ENCODE measurements around the gene GRIK1.

DNA sequence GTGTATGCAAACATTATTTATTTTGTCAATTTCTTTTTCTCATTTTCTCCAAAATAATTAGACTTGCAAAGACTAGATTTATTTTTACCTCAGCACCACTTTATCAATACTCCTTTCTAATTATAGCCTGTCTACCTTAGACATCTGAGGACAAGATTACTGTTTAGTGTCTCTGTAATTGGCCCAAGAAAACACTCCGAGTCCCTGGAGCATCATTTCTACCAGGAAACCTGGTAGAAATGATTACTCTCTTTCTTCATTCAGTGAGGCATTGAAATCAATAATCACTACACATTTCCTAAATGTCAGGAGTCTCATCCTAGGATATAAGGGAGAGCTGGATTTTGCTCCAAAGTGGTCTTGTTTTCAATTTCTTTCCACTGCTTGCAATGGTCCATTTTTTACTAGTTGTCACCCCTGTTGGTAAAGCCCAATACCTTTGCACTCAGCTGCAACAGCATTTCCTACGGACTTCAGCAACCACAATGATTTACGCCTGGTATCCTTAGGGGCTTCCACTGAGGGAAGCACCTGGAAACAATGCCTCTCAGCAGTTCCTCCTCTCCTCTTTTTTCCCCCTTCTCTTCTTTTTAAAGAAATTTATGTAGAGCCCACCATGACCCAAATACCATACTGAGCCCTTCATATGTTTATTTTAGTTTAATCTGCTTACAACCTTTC is 64.6 kb downstream of the GRIK1 start:
- TF ChIP-seq, protein P1, sequence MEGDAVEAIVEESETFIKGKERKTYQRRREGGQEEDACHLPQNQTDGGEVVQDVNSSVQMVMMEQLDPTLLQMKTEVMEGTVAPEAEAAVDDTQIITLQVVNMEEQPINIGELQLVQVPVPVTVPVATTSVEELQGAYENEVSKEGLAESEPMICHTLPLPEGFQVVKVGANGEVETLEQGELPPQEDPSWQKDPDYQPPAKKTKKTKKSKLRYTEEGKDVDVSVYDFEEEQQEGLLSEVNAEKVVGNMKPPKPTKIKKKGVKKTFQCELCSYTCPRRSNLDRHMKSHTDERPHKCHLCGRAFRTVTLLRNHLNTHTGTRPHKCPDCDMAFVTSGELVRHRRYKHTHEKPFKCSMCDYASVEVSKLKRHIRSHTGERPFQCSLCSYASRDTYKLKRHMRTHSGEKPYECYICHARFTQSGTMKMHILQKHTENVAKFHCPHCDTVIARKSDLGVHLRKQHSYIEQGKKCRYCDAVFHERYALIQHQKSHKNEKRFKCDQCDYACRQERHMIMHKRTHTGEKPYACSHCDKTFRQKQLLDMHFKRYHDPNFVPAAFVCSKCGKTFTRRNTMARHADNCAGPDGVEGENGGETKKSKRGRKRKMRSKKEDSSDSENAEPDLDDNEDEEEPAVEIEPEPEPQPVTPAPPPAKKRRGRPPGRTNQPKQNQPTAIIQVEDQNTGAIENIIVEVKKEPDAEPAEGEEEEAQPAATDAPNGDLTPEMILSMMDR (IDR thresholded peaks at IDR 0.05), result no peak
- TF ChIP-seq POLR2A (IDR thresholded peaks at IDR 0.05), result no peak

All from thyroid gland (tissue), 4 donors.